OCI-LY7 (cell line): Measurements from ENCODE around the gene BTBD7. TPM values are rescaled to one million over a fixed set of nuclear protein-coding genes. Genes with fewer than 3 reads are reported as not detected.

Experiments used
- Bru-seq: library from RNA; stranded (reverse); fragments of 400-500 nt; gene quantifications from one replicate; lab custom pipeline; 2021; lab: Mats Ljungman, UMichigan
- BruChase-seq, 2 experiments: library from RNA; stranded (reverse); fragments of 400-500 nt; gene quantifications; one replicate each; lab custom pipeline; 2021; lab: Mats Ljungman, UMichigan
- BruUV-seq: library from RNA; stranded (reverse); fragments of 400-500 nt; replicated peaks from 2 replicates; lab custom pipeline; 2021; lab: Mats Ljungman, UMichigan
- CTCF ChIA-PET: fragments of 300-600 bp; sonication (Branson Sonifier 250); formaldehyde crosslinking; loops from one replicate; lab custom pipeline; 2022; ENCODE audit warnings: antibody characterized with exemption; ENCODE audit not compliant: unreplicated experiment; lab: Charles Lee
- POLR2A ChIA-PET: fragments of 300-600 bp; sonication (Branson Sonifier 250); formaldehyde crosslinking; loops from one replicate; lab custom pipeline; 2022; ENCODE audit warnings: antibody characterized with exemption; lab: Charles Lee
- DNase-seq: peaks from one replicate; pipeline ENCODE4 v3.0.0-alpha.2; 2015; ENCODE audit warnings: low spot score
- H2AFZ ChIP-seq: fragments of 200-600 bp; sonication (generic), shearing (Covaris generic); 2 replicates; pipeline ENCODE4 v1.6.1; 2014; ENCODE audit warnings: mild to moderate bottlenecking, antibody characterized with exemption, low read length, moderate library complexity
- H3K27ac ChIP-seq: fragments of 200-600 bp; sonication (generic); 2 replicates; pipeline ENCODE4 v1.5.1; 2014; ENCODE audit warnings: mixed run types, low read depth, mild to moderate bottlenecking, moderate library complexity, low read length, inconsistent platforms; ENCODE audit not compliant: poor library complexity, severe bottlenecking
- H3K36me3 ChIP-seq: fragments of 200-600 bp; sonication (generic); 2 replicates; pipeline ENCODE4 v1.6.1; 2014; ENCODE audit warnings: mild to moderate bottlenecking, antibody characterized with exemption, low read length, moderate library complexity, mixed read lengths; ENCODE audit not compliant: insufficient read depth
- H3K4me1 ChIP-seq: fragments of 200-600 bp; sonication (generic); 2 replicates; pipeline ENCODE4 v1.5.1; 2014; ENCODE audit warnings: mild to moderate bottlenecking, low read length; ENCODE audit not compliant: insufficient read depth, poor library complexity, severe bottlenecking
- H3K4me2 ChIP-seq: fragments of 200-600 bp; sonication (generic); 2 replicates; pipeline ENCODE4 v1.6.1; 2014; ENCODE audit warnings: mild to moderate bottlenecking, low read length
- H3K4me3 ChIP-seq: fragments of 200-600 bp; sonication (generic); 2 replicates; pipeline ENCODE4 v1.5.1; 2014; ENCODE audit warnings: mild to moderate bottlenecking, low read depth, low read length; ENCODE audit not compliant: poor library complexity, severe bottlenecking
- H3K79me2 ChIP-seq: fragments of 200-600 bp; sonication (generic); 2 replicates; pipeline ENCODE4 v1.6.1; 2016; ENCODE audit warnings: low read depth, mild to moderate bottlenecking, low read length, moderate library complexity, mixed read lengths; ENCODE audit not compliant: insufficient read depth
- H3K9me2 ChIP-seq: fragments of 200-600 bp; sonication (generic); 2 replicates; pipeline ENCODE4 v1.6.1; 2016; ENCODE audit warnings: mild to moderate bottlenecking, low read length, mixed read lengths; ENCODE audit not compliant: insufficient read depth
- H3K9me3 ChIP-seq: fragments of 200-600 bp; sonication (generic); 2 replicates; pipeline ENCODE4 v1.6.1; 2014; ENCODE audit warnings: mild to moderate bottlenecking, mixed run types, low read length, mixed read lengths
- H4K20me1 ChIP-seq: fragments of 200-600 bp; sonication (generic); 2 replicates; pipeline ENCODE4 v1.6.1; 2014; ENCODE audit warnings: mild to moderate bottlenecking, antibody characterized with exemption, low read length, moderate library complexity, mixed read lengths; ENCODE audit not compliant: insufficient read depth
- CTCF ChIP-seq: fragments of 200-600 bp; sonication (generic); conservative IDR thresholded peaks from 2 replicates; pipeline ENCODE4 v1.5.1; 2014; ENCODE audit warnings: mild to moderate bottlenecking, antibody characterized with exemption, low read length, moderate library complexity, mixed read lengths
- EZH2phosphoT487 ChIP-seq: fragments of 200-600 bp; sonication (generic); IDR thresholded peaks from 2 replicates; pipeline ENCODE4 v1.6.1; 2018; ENCODE audit warnings: low read depth, borderline replicate concordance, mild to moderate bottlenecking, mixed run types, antibody characterized with exemption, low read length, moderate library complexity, mixed read lengths
- intact Hi-C: fragments of 100-400 bp; cut with micrococcal nuclease; formaldehyde crosslinking; loops from one replicate; pipeline ENCODE4 v1.10.0; 2022; ENCODE audit not compliant: unreplicated experiment
- long read RNA-seq: library from polyadenylated mRNA; stranded (forward); transcript quantifications from one replicate; pipeline ENCODE4 v2.0.0, GENCODE V29; 2022
- total RNA-seq, 2 experiments: library from RNA; depleted of rRNA in 1 of 2; stranded (reverse); fragments of >200 nt in 1 of 2; shearing (Covaris generic) in 1 of 2; gene quantifications; 2 replicates each; pipeline ENCODE4 v1.2.3, GENCODE V29; 2014 to 2022

BTBD7 gene, protein sequence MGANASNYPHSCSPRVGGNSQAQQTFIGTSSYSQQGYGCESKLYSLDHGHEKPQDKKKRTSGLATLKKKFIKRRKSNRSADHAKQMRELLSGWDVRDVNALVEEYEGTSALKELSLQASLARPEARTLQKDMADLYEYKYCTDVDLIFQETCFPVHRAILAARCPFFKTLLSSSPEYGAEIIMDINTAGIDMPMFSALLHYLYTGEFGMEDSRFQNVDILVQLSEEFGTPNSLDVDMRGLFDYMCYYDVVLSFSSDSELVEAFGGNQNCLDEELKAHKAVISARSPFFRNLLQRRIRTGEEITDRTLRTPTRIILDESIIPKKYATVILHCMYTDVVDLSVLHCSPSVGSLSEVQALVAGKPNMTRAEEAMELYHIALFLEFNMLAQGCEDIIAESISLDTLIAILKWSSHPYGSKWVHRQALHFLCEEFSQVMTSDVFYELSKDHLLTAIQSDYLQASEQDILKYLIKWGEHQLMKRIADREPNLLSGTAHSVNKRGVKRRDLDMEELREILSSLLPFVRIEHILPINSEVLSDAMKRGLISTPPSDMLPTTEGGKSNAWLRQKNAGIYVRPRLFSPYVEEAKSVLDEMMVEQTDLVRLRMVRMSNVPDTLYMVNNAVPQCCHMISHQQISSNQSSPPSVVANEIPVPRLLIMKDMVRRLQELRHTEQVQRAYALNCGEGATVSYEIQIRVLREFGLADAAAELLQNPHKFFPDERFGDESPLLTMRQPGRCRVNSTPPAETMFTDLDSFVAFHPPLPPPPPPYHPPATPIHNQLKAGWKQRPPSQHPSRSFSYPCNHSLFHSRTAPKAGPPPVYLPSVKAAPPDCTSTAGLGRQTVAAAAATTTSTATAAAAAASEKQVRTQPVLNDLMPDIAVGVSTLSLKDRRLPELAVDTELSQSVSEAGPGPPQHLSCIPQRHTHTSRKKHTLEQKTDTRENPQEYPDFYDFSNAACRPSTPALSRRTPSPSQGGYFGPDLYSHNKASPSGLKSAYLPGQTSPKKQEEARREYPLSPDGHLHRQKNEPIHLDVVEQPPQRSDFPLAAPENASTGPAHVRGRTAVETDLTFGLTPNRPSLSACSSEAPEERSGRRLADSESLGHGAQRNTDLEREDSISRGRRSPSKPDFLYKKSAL
- total RNA-seq (2014; rRNA removed; shearing (Covaris generic)) = 9.7 and 10.7 TPM in 2 replicates
- 19.6 and 23.5 TPM in 2 replicates for total RNA-seq (2022)
- percentile 73 among the genes with signal in this experiment for Bru-seq, nascent RNA
- BruChase-seq, experiment 1, labeled RNA remaining after a 6-hour chase = percentile 76 among the genes with signal in this experiment
- percentile 79 among the genes with signal in this experiment for BruChase-seq, experiment 2, labeled RNA remaining after a 2-hour chase
- long read RNA-seq, partial matches to known transcripts = 3 of 7 reads
- long read RNA-seq, other reads (novel, unspliced or antisense) = 4 of 7 reads

DNA sequence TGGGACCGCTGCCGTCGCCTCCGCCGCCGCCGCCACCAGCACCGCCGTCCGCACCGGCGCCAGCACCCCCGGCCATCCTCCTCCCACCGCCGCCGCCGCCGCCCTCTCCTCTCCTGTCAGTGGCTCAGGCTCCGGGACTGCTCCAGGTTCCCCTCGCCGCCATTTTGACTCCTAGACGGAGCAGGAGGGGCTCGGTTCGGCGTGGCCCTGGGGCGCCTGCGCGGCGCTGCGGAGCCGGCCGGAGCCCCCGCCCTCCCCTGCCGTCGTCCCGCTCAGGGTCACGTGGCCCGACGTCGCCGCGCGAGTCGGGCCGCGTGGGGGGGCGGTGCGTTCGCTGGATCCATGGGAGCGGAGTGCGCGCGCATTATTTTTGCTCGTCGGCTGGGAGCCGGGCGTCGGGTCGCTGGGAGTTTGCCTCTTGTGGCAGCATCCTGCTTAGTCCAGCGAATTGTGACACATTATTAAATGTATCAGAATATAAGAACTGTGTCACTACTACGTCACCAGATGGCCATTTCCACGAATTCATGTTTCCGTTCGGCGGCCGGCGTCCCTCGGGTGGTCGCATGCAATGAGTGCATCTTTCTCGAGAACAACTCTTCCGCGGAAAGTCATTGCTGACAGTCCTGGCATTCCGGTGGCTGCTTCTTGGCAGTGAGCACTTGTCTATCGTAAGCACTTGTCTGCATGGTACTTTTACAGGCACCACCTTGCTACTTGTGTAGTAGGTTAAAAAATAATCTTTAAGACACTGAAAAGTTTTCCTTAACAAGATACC lies at the start of gene BTBD7:
BTBD7 (minus strand) TSS at position 184 of the 778 bp plus-strand sequence. CDS start 36,985 bp downstream, outside the sequence.
- Histone ChIP-seq H3K4me2 (peak within 1 kb of the TSS; percentile 97), H4K20me1 (peaks cover 16% of the 10 kb centered on the region), H3K27ac (peak within 1 kb of the TSS; percentile 62), H3K9me2 (no peaks in the 10 kb centered on the region), H3K36me3 (peaks cover 3% of the 10 kb centered on the region; the same call in 1 of the 2 replicates), H3K9me3 (peaks cover 17% of the 10 kb centered on the region; the same call in 1 of the 2 replicates), H3K4me1 (peaks cover 34% of the 10 kb centered on the region), H3K4me3 (peak within 1 kb of the TSS; percentile 75), H2AFZ (peak within 1 kb of the TSS; percentile 96), H3K79me2 (peaks cover 55% of the 10 kb centered on the region)
- CTCF ChIA-PET = no interaction called here
- peak; percentile 95 for DNase-seq
- TSS peak; percentile 78 for BruUV-seq
- TF ChIP-seq CTCF = no peak
- TF ChIP-seq EZH2phosphoT487 = no peak
- POLR2A ChIA-PET = no interaction called here
- intact Hi-C loops = loop anchor here (2.0 to 10.0 kb wide), 2 partner anchors 126 to 218 kb away; partner anchors contain the start of genes GON7, ITPK1 and UBR7

GRCh38 chr14:93381644-93382043 lies 48.8 kb upstream of the BTBD7 start:
- intact Hi-C loops = no loop called here
- Histone ChIP-seq H3K36me3 (no peaks in the 10 kb centered on the region), H3K4me1 (no peaks in the 10 kb centered on the region), H2AFZ (no peak overlapping the region), H4K20me1 (no peaks in the 10 kb centered on the region), H3K4me3 (no peak overlapping the region), H3K9me3 (no peaks in the 10 kb centered on the region), H3K4me2 (no peak overlapping the region), H3K9me2 (no peaks in the 10 kb centered on the region), H3K27ac (no peak overlapping the region), H3K79me2 (no peaks in the 10 kb centered on the region)
- ChIA-PET CTCF (no interaction called here), POLR2A (interaction anchor here (0.5 kb wide), 1 partner anchor 64 kb away, joined by 4 read pairs; no protein-coding TSS in a partner anchor)
- BruUV-seq = no TSS peak
- DNase-seq = no peak
- no peak for TF ChIP-seq EZH2phosphoT487
- TF ChIP-seq CTCF = no peak
